PFSK-1 (cell line): ENCODE results near the gene TFRC.

ENCODE experiments used
- POLR2AphosphoS5 ChIP-seq: IDR thresholded peaks from 2 replicates; pipeline ENCODE4 v1.6.1; 2012; ENCODE audit warnings: low read depth, mild to moderate bottlenecking, control low read depth, low read length, moderate library complexity
- SIN3A ChIP-seq: IDR thresholded peaks from 2 replicates; pipeline ENCODE4 v1.6.1; 2012; ENCODE audit warnings: mild to moderate bottlenecking, low read length, moderate library complexity, borderline replicate concordance; ENCODE audit not compliant: insufficient read depth
- TAF1 ChIP-seq: IDR thresholded peaks from 2 replicates; pipeline ENCODE4 v1.6.1; 2012; ENCODE audit warnings: low read length, control low read depth, borderline replicate concordance; ENCODE audit not compliant: insufficient read depth
- TF ChIP-seq, protein P1 (sequence below), 2 experiments: IDR thresholded peaks; 2 replicates each; pipeline versions ENCODE4 v1.6.1 to v1.8.0; 2011 to 2012; ENCODE audit warnings: low read depth in 2 of 2, low read length in 2 of 2, control low read depth in 1 of 2, inconsistent platforms in 1 of 2, mild to moderate bottlenecking in 1 of 2, moderate library complexity in 1 of 2; ENCODE audit not compliant: insufficient read depth in 1 of 2

DNA sequence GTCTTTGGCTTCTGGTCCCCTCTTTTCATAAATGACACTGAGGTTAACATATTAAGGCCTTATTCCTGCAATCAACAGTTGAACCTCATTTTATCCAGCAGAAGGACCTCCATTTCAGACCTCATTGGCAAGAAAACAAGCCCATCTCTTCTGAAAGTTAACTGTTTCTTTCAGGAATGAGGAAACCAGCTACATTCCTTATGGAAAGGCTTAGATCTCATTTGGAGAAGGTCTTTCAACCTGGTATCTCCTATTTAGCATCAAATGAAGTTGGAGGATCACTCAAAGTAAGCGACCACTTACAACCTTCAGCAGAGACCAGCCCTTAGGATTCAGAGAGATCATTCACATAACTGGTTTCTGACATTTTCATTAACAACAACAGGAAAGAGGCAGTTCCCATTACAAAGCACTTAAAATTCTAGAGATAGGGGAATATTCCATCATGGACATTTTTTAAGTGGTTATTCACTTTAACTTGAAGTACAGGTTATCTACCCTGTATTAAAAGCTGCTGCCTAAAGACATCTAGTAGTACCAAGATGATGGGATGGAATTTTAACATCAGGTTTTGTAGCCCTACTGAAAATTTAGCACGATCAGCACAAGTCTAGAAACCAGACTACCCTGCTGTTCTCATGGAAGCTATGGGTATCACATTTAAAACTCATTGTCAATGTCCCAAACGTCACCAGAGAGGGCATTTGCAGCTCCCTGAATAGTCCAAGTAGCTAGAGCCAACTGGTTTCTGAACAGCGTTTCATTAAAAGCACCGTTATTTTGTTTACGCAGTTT, 30.4 kb downstream of the TFRC start:
- TF ChIP-seq TAF1 = no peak
- TF ChIP-seq POLR2AphosphoS5 = no peak
- TF ChIP-seq, protein P1, sequence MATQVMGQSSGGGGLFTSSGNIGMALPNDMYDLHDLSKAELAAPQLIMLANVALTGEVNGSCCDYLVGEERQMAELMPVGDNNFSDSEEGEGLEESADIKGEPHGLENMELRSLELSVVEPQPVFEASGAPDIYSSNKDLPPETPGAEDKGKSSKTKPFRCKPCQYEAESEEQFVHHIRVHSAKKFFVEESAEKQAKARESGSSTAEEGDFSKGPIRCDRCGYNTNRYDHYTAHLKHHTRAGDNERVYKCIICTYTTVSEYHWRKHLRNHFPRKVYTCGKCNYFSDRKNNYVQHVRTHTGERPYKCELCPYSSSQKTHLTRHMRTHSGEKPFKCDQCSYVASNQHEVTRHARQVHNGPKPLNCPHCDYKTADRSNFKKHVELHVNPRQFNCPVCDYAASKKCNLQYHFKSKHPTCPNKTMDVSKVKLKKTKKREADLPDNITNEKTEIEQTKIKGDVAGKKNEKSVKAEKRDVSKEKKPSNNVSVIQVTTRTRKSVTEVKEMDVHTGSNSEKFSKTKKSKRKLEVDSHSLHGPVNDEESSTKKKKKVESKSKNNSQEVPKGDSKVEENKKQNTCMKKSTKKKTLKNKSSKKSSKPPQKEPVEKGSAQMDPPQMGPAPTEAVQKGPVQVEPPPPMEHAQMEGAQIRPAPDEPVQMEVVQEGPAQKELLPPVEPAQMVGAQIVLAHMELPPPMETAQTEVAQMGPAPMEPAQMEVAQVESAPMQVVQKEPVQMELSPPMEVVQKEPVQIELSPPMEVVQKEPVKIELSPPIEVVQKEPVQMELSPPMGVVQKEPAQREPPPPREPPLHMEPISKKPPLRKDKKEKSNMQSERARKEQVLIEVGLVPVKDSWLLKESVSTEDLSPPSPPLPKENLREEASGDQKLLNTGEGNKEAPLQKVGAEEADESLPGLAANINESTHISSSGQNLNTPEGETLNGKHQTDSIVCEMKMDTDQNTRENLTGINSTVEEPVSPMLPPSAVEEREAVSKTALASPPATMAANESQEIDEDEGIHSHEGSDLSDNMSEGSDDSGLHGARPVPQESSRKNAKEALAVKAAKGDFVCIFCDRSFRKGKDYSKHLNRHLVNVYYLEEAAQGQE (IDR thresholded peaks at IDR 0.05; ENCODE audit: insufficient read depth in 1 of 2, low read depth in 2 of 2, low read length in 2 of 2) = no peak
- no peak for TF ChIP-seq SIN3A
